WI38 (cell line): ENCODE measurements around the gene MALRD1.

Experiments
- H3K4me3 ChIP-seq: 2 replicates; pipeline ENCODE4 v1.5.1; 2011; ENCODE audit warnings: low read depth, mild to moderate bottlenecking, control low read depth, low read length
- TF ChIP-seq, protein P1 (sequence below): IDR thresholded peaks from 2 replicates; pipeline ENCODE4 v1.5.1; 2012; ENCODE audit warnings: low read depth, mild to moderate bottlenecking, control low read depth, low read length

MALRD1 gene

GRCh38 chr10:19638896-19639233, 590.3 kb downstream of the MALRD1 start:
- TF ChIP-seq, protein P1, sequence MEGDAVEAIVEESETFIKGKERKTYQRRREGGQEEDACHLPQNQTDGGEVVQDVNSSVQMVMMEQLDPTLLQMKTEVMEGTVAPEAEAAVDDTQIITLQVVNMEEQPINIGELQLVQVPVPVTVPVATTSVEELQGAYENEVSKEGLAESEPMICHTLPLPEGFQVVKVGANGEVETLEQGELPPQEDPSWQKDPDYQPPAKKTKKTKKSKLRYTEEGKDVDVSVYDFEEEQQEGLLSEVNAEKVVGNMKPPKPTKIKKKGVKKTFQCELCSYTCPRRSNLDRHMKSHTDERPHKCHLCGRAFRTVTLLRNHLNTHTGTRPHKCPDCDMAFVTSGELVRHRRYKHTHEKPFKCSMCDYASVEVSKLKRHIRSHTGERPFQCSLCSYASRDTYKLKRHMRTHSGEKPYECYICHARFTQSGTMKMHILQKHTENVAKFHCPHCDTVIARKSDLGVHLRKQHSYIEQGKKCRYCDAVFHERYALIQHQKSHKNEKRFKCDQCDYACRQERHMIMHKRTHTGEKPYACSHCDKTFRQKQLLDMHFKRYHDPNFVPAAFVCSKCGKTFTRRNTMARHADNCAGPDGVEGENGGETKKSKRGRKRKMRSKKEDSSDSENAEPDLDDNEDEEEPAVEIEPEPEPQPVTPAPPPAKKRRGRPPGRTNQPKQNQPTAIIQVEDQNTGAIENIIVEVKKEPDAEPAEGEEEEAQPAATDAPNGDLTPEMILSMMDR: no peak
- H3K4me3 ChIP-seq: peak overlapping the region; percentile 51

DNA sequence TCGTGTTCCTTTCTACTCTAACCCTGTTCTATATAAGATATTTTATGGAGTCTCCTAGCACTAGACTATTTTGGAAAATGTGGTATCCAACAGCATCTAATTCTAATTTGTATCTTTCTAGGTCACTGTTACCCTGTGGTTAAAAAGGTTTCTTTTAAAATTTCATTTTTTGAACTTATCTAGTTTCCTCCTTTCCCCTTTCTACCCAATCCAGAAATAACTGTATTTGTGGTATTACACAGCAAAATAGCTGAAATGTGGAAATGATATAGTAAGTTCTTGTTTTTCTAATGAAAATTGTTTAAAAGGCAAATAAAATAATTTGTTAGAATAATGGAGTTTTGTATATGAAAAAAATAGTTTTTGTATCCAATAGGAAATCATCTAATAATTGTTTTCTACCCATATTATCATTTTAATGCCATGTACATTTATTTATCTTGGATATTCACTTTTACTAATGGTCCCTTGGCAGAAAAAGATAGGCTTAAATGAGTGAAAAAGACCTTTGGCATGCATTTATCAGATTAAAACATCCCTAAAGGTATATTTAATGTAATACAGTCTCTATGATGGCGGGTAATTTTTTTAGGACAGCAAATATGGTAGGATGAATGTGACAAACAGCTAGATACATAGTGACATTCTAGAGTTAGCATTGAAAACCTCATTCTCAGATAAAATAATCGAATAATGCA, 592.1 kb downstream of the MALRD1 start:
- TF ChIP-seq, protein P1: no peak
- no peak overlapping the region for H3K4me3 ChIP-seq

DNA sequence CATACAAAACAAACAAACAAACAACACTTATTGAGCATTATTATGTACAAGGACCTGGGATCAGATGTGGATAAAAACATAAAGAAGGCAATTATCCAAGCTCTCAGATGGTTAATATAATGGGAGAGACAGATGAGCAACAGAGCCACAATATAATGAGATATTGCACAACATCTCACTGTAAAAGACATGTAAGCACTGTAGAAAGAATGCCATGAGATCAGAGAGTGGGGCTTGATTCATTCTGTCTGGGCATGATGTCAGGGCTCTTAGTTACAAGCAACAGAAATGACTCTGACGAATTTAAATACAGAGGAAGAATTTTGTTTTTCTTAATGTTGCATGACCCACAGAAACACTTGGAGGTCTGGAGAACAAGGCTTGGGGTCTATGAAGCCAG, 602.9 kb downstream of the MALRD1 start:
- H3K4me3 ChIP-seq: no peak overlapping the region
- TF ChIP-seq, protein P1: no peak

- H3K4me3 ChIP-seq: no peak overlapping the region
- TF ChIP-seq, protein P1: no peak
Observed at GRCh38 chr10:19652750-19653149, 604.1 kb downstream of the MALRD1 start.

- TF ChIP-seq, protein P1: no peak
- H3K4me3 ChIP-seq: no peak overlapping the region
Observed at GRCh38 chr10:19653931-19654330, 605.3 kb downstream of the MALRD1 start.

GRCh38 chr10:19654576-19654975, 606.0 kb downstream of the MALRD1 start:
- TF ChIP-seq, protein P1: no peak
- H3K4me3 ChIP-seq: no peak overlapping the region

- no peak overlapping the region for H3K4me3 ChIP-seq
- TF ChIP-seq, protein P1: no peak
Observed at GRCh38 chr10:19656420-19657042, 607.9 kb downstream of the MALRD1 start.
